ENCODE data around the gene INPP4A.

The INPP4A gene

DNA sequence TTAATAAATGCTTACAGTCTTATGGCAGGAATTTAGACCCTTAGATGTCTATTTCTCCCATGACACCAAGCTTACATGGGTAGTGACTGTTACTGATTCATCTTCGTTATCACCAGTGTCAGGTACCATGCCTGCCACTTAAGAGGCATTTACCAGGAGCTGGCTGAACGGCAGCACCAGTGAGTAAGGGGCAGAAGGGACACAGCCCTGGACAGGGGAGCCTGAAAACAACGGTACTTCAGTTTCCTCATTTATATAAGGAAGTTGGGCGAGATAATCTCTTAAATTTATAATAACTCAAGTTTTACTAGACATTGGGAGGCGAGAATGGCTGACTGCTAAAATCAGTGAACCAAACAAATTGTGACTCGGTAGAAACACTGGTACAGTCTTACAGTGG, 162.4 kb downstream of the INPP4A start:
- H3K4me3 ChIP-seq (ENCODE audit: control insufficient read depth, low read depth, low read length): peak overlapping the region; percentile 96
- TF ChIP-seq, protein P1, sequence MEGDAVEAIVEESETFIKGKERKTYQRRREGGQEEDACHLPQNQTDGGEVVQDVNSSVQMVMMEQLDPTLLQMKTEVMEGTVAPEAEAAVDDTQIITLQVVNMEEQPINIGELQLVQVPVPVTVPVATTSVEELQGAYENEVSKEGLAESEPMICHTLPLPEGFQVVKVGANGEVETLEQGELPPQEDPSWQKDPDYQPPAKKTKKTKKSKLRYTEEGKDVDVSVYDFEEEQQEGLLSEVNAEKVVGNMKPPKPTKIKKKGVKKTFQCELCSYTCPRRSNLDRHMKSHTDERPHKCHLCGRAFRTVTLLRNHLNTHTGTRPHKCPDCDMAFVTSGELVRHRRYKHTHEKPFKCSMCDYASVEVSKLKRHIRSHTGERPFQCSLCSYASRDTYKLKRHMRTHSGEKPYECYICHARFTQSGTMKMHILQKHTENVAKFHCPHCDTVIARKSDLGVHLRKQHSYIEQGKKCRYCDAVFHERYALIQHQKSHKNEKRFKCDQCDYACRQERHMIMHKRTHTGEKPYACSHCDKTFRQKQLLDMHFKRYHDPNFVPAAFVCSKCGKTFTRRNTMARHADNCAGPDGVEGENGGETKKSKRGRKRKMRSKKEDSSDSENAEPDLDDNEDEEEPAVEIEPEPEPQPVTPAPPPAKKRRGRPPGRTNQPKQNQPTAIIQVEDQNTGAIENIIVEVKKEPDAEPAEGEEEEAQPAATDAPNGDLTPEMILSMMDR (IDR thresholded peaks at IDR 0.05; ENCODE audit: control insufficient read depth, insufficient read depth, low read depth, low read length, missing control alignments): no peak
- DNase-seq (ENCODE audit: low read depth): no peak

DNA sequence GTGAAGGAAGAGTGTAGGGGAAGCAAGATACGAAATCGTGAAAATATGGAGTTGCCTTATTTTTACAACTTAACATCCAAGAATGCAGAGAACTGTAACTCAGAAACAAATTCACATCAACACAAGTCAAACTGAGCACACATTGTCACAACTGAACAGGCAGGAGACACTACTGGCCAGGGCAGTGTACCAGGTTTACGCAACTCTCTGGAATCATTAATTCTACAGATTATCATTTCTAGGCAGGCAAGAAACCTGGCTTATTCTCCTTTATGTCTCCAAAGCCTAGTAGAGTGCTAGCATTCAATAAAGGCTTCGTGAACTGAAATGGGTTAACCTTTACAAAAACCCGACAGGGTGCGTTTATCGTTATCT, 163.1 kb downstream of the INPP4A start:
- no peak for DNase-seq (ENCODE audit: low read depth)
- H3K4me3 ChIP-seq (ENCODE audit: control insufficient read depth, low read depth, low read length): peak overlapping the region; percentile 96
- TF ChIP-seq, protein P1 (IDR thresholded peaks at IDR 0.05; ENCODE audit: control insufficient read depth, insufficient read depth, low read depth, low read length, missing control alignments): no peak

DNA sequence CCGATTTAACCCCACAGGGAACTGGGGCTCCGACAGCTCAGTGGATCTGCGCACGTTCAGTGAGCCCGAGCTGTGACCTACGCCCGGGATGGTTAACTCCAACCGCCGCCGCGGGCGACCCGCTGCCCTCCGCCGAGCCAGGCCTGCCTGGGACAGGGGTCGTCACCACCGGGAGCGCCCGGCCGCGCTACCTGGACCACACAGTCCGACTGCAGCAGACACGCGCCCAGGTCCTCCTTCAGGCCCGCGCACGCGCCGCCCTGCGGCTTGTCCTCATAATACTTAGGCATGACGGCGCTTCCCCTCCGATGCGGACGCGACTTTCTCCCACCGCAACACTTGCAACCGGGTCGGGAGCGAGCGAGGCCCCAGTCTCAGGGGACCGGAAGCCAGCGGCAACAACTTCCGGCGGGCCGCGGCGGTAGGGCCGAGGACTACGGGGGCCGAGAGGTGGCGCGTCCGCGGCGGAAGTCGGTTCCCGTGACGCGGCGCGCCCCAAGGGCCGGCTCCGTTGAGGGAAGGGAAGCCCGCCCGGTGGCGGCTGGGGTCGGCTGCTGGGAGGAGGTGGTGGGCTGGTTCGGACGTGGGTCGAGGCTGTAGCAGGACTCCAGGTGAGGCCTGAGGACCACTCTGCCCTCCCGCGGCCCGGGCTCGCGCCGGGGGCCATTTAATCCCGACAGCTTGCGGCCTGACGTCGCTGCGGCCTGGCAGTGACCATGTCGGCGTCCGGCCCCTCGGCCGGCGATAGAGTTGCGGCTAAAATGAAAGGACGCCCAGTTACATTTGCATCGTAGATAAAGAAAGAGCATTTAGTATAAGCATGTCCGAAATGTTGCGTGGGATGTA, 163.7 kb downstream of the INPP4A start, which contains the start of the genes COA5 and UNC50:
TSS of gene COA5 (minus strand) at position 397 of the 846 bp plus-strand sequence. CDS start at position 290, 107 bp downstream.
TSS of gene UNC50 (plus strand) at position 474 of the 846 bp plus-strand sequence. CDS start 1,171 bp downstream, outside the sequence.
- peak; percentile 48 for DNase-seq (ENCODE audit: low read depth)
- TF ChIP-seq, protein P1 (IDR thresholded peaks at IDR 0.05; ENCODE audit: control insufficient read depth, insufficient read depth, low read depth, low read length, missing control alignments): peak; percentile 0

DNA sequence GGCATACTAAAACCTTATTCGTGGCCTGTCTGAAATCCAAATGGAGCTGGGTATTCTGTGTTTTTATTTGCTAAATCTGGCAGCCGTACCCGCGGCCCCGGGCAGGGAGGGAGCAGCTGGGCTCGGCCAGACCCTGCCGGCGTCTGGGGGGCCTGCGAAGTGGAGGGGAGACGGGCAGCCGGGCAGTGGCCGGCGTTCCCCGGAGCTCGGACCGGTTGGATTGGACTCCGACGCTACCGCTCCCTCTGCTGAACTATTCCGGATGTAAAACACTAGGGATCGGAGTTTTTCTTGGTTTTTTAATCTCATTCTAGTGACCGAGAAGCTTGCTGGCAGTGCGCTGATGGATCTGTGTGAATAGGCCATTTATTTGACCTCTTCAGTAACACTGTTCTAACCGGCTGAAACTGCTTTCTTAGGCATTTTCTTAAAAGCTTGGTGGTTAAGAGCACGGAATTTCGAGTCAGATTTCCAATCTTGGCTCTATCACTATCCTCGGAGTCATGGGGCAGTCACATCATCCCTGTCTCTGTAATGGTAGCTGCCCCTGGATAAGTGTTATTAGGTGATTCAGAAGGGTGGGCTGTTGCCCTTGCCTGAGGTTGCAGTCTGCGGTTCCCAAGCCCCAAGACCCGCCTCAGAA, 164.4 kb downstream of the INPP4A start:
- DNase-seq (ENCODE audit: low read depth): no peak
- peak overlapping the region; percentile 96 for H3K4me3 ChIP-seq (ENCODE audit: control insufficient read depth, low read depth, low read length)
- TF ChIP-seq, protein P1 (IDR thresholded peaks at IDR 0.05; ENCODE audit: control insufficient read depth, insufficient read depth, low read depth, low read length, missing control alignments): no peak

More for the DNA sequence above, 163.7 kb downstream of the INPP4A start, which contains the start of the genes COA5 and UNC50:
- peak within 1 kb of the TSS; percentile 96 for H3K4me3 ChIP-seq (ENCODE audit: control insufficient read depth, low read depth, low read length)

DNA sequence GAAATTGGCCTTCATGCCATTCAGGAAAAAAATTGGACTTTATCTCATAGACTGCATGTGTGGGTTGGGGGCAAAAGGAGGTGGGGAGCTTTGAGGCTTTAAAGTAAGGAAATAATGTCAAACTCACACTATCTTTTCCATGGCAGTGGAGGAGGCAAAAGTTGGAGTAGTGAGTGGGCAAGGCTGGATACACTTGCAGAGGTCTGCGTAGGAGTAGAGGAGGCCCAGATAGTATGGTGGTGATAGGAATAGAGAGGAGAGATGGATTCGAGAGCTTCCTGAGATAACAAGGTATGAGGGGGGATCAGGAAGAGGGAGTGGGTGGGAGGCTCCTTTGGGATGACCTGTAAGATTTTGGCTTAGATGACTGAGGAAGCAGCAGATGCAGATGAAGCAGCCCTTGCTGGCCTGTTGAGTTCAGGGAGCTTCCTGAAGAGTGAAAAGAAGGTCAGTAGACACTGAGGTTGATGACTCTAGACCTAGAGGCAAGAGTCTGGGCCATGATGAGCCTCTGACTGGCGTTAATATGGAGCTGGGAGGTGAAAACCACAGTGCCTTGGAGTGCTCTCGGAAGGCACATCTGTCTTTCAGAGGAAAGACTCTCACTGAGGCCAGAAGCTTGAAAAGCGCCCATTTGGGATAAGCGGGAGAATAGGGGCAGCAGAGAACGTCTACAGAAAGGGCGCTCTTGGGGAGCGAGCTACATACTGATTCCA, 169.5 kb downstream of the INPP4A start:
- H3K4me3 ChIP-seq (ENCODE audit: control insufficient read depth, low read depth, low read length): no peak overlapping the region
- DNase-seq (ENCODE audit: low read depth): no peak
- TF ChIP-seq, protein P1 (IDR thresholded peaks at IDR 0.05; ENCODE audit: control insufficient read depth, insufficient read depth, low read depth, low read length, missing control alignments): no peak

DNA sequence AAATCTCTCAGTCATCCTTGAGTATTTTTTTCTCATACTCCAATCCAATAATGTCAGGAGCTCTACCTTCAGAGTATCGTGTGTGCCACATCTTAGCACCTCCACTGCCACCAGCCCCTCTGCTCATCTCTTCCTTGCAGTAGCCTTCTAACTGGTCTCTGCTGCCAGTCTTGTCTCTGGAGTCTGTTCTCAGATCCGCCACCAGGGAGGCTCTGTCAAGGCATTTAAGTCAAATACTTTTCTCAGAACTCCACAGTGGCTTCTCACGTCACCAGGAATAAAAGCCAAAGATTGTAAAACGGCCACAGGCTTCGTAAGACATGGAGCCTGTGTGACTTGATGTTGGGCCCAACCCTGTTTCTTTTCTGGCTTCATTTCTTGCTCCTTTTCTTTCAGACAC, 170.8 kb downstream of the INPP4A start:
- no peak for DNase-seq (ENCODE audit: low read depth)
- TF ChIP-seq, protein P1 (IDR thresholded peaks at IDR 0.05; ENCODE audit: control insufficient read depth, insufficient read depth, low read depth, low read length, missing control alignments): no peak

More for the DNA sequence above, 170.8 kb downstream of the INPP4A start:
- no peak overlapping the region for H3K4me3 ChIP-seq (ENCODE audit: control insufficient read depth, low read depth, low read length)

Measured in AG09309 (cell line).